ENCODE results near the gene SERPINA1. TPM values are rescaled to one million over a fixed set of nuclear protein-coding genes. Genes with fewer than 3 reads are reported as not detected.

The SERPINA1 gene
- total and polyA plus RNA-seq, 4 donors, result 120 to 1,798 (median 1,122) TPM

DNA sequence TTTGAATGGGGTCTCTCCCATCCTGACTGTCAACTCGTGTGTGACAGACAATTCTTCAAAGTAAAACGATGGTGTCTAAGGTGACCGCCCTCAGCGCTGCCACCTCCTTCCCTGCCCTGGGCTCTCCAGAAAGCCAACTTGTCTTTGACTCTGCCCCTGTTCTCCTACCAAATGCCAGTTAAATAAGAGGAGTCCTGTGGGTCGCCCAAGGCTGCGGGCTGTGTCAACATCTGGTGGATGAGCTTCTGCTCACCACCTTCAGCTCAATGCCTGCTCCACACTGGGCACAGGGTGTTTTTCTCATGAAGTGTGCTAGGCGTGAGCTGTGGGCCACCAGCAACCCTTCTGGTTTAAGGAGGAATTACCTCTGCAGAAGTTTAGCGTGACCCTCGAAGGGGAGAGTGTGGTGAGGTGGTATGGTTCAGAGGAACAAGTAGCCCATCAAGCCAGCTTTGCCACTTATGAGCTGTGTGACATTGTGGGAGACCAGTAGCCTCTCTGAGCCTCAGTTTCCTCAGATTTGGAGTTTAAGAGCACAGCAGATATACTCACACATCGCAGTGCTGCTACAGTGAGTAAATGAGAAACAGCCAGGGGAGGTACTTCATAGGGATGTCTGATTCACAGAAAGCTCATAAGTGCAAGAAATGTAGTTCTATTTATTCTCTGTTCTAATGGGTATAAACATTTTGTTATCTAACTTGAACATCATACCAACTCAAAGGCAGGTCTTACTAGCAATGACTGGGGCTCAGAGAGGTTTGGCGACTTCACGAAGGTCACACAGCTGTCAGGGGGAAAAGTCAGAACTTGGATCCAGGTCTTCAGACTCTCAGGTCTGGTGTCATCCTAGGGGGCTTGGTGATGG, 12.1 kb downstream of the SERPINA1 start:
- ATAC-seq (ENCODE audit: insufficient read depth, low FRiP score) (peak; percentile 13), DNase-seq (peak in 1 of 3 donors; percentile 3)
- no peak overlapping the region for H3K4me3 ChIP-seq
- no peaks in the 10 kb centered on the region for H3K9me3 ChIP-seq (ENCODE audit: control insufficient read depth in 4 of 4, insufficient read depth in 3 of 4, low read length in 3 of 4)
- 92% methylated on average over 12 of the region's 12 CpGs for WGBS, 2 donors
- no peaks in the 10 kb centered on the region for H3K27me3 ChIP-seq (ENCODE audit: control insufficient read depth in 3 of 3, insufficient read depth in 3 of 3, low read length in 2 of 3)
- peaks cover 0 to 1% (median 0%) of the 10 kb centered on the region in 4 donors for H3K36me3 ChIP-seq (ENCODE audit: control insufficient read depth in 4 of 4, insufficient read depth in 4 of 4, low read length in 4 of 4)
- no peak overlapping the region for H3K9ac ChIP-seq (ENCODE audit: insufficient read depth in 1 of 2, low read length in 2 of 2)
- TF ChIP-seq CTCF (IDR thresholded peaks at IDR 0.05; ENCODE audit: control extremely low read depth, extremely low read depth), result no peak
- H3K27ac ChIP-seq (ENCODE audit: low read depth in 1 of 2, low read length in 1 of 2), result no peak overlapping the region
- H3K4me1 ChIP-seq (ENCODE audit: control insufficient read depth in 5 of 5, insufficient read depth in 5 of 5, low read length in 5 of 5), result no peaks in the 10 kb centered on the region

GRCh38 chr14:94375552-94376107, 12.8 kb downstream of the SERPINA1 start:
- no peak overlapping the region for H3K4me3 ChIP-seq
- 74 to 76% methylated on average over 6 of the region's 6 CpGs for WGBS, 2 donors

DNA sequence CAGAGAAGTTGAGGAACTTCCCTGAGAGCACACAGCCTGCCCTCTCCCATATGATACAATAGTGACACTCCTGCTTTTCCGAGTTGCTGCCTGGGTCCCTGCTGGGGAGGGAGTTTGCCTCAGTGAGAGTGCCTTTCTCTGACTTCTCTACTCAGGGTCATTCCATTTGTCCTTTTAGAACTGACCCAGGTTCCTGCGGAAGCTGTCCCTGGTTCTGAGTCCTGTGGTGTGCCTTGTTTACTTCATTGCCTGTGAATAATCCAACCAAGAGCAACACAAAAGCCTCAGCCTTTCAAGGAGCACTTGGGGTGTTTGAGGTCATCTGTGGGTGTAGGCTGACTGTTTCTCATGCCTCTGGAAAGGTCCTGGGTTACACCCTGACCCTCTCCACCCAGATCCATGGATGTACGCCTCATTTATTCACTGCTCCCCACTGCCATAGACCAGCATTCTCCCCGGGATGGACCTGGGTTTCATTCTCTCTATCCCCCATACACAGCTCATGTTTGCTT, 13.6 kb downstream of the SERPINA1 start:
- WGBS, 2 donors, result 68 to 83% methylated on average over 4 of the region's 4 CpGs
- no peak overlapping the region for H3K4me3 ChIP-seq
- no peak for ATAC-seq (ENCODE audit: insufficient read depth, low FRiP score)
- no peaks in the 10 kb centered on the region for H3K4me1 ChIP-seq (ENCODE audit: control insufficient read depth in 5 of 5, insufficient read depth in 5 of 5, low read length in 5 of 5)
- DNase-seq, result peak in 1 of 3 donors; percentile 11
- no peaks in the 10 kb centered on the region for H3K36me3 ChIP-seq (ENCODE audit: control insufficient read depth in 4 of 4, insufficient read depth in 4 of 4, low read length in 4 of 4)
- no peak for TF ChIP-seq CTCF (IDR thresholded peaks at IDR 0.05; ENCODE audit: control extremely low read depth, extremely low read depth)
- no peaks in the 10 kb centered on the region for H3K9me3 ChIP-seq (ENCODE audit: control insufficient read depth in 4 of 4, insufficient read depth in 3 of 4, low read length in 3 of 4)
- no peak overlapping the region for H3K9ac ChIP-seq (ENCODE audit: insufficient read depth in 1 of 2, low read length in 2 of 2)
- no peaks in the 10 kb centered on the region for H3K27me3 ChIP-seq (ENCODE audit: control insufficient read depth in 3 of 3, insufficient read depth in 3 of 3, low read length in 2 of 3)
- no peak overlapping the region for H3K27ac ChIP-seq (ENCODE audit: low read depth in 1 of 2, low read length in 1 of 2)

More at GRCh38 chr14:94375552-94376107, 12.8 kb downstream of the SERPINA1 start:
- ATAC-seq (ENCODE audit: insufficient read depth, low FRiP score), result peak; percentile 31
- peaks cover 0 to 1% (median 0%) of the 10 kb centered on the region in 4 donors for H3K36me3 ChIP-seq (ENCODE audit: control insufficient read depth in 4 of 4, insufficient read depth in 4 of 4, low read length in 4 of 4)
- no peak overlapping the region for H3K27ac ChIP-seq (ENCODE audit: low read depth in 1 of 2, low read length in 1 of 2)
- no peak overlapping the region for H3K9ac ChIP-seq (ENCODE audit: insufficient read depth in 1 of 2, low read length in 2 of 2)
- no peaks in the 10 kb centered on the region for H3K27me3 ChIP-seq (ENCODE audit: control insufficient read depth in 3 of 3, insufficient read depth in 3 of 3, low read length in 2 of 3)
- DNase-seq, result peak in 1 of 3 donors; percentile 0
- H3K9me3 ChIP-seq (ENCODE audit: control insufficient read depth in 4 of 4, insufficient read depth in 3 of 4, low read length in 3 of 4), result no peaks in the 10 kb centered on the region
- no peaks in the 10 kb centered on the region for H3K4me1 ChIP-seq (ENCODE audit: control insufficient read depth in 5 of 5, insufficient read depth in 5 of 5, low read length in 5 of 5)
- TF ChIP-seq CTCF (IDR thresholded peaks at IDR 0.05; ENCODE audit: control extremely low read depth, extremely low read depth), result no peak
